ENCODE results near the gene RAB11FIP3. TPM values are rescaled to one million over a fixed set of nuclear protein-coding genes. Genes with fewer than 3 reads are reported as not detected.

RAB11FIP3 gene
- total RNA-seq, 4 donors from 2014 or later, result 55.5 to 136 (median 106) TPM

- Histone ChIP-seq H3K4me1 (no peaks in the 10 kb centered on the region), H3K27ac (no peak overlapping the region), H3K9me3 (no peaks in the 10 kb centered on the region), H3K27me3 (no peaks in the 10 kb centered on the region), H3K4me3 (no peak overlapping the region), H3K36me3 (no peaks in the 10 kb centered on the region)
- no peak for DNase-seq
- TF ChIP-seq CTCF (IDR thresholded peaks at IDR 0.05) (no peak), POLR2A (IDR thresholded peaks at IDR 0.05) (no peak)
These were observed 16.0 kb downstream of the RAB11FIP3 start for GRCh38 chr16:441447-441846.

GRCh38 chr16:442976-443375 is 17.5 kb downstream of the RAB11FIP3 start:
- H3K27ac ChIP-seq, result no peak overlapping the region
- H3K4me1 ChIP-seq, result no peaks in the 10 kb centered on the region
- no peaks in the 10 kb centered on the region for H3K27me3 ChIP-seq
- H3K4me3 ChIP-seq, result no peak overlapping the region
- TF ChIP-seq POLR2A (IDR thresholded peaks at IDR 0.05) (no peak), CTCF (IDR thresholded peaks at IDR 0.05) (no peak)
- no peak for DNase-seq
- no peaks in the 10 kb centered on the region for H3K9me3 ChIP-seq
- H3K36me3 ChIP-seq, result no peaks in the 10 kb centered on the region

- H3K27ac ChIP-seq, result no peak overlapping the region
- H3K27me3 ChIP-seq, result no peaks in the 10 kb centered on the region
- H3K4me1 ChIP-seq, result no peaks in the 10 kb centered on the region
- H3K9me3 ChIP-seq, result no peaks in the 10 kb centered on the region
- H3K4me3 ChIP-seq, result no peak overlapping the region
- TF ChIP-seq CTCF (IDR thresholded peaks at IDR 0.05) (no peak), POLR2A (IDR thresholded peaks at IDR 0.05) (no peak)
- H3K36me3 ChIP-seq, result no peaks in the 10 kb centered on the region
- no peak for DNase-seq
These were observed 18.6 kb downstream of the RAB11FIP3 start for GRCh38 chr16:444027-444426.

GRCh38 chr16:445566-445965 is 20.1 kb downstream of the RAB11FIP3 start:
- H3K9me3 ChIP-seq, result no peaks in the 10 kb centered on the region
- H3K4me3 ChIP-seq, result no peak overlapping the region
- H3K4me1 ChIP-seq, result peaks cover 0 to under 1% (median 0%) of the 10 kb centered on the region in 4 donors
- no peak for DNase-seq
- no peaks in the 10 kb centered on the region for H3K27me3 ChIP-seq
- no peak overlapping the region for H3K27ac ChIP-seq
- TF ChIP-seq POLR2A (IDR thresholded peaks at IDR 0.05) (no peak), CTCF (IDR thresholded peaks at IDR 0.05) (no peak)
- no peaks in the 10 kb centered on the region for H3K36me3 ChIP-seq

- H3K27ac ChIP-seq, result no peak overlapping the region
- H3K9me3 ChIP-seq, result no peaks in the 10 kb centered on the region
- H3K4me1 ChIP-seq, result peaks cover 0 to 5% (median 0%) of the 10 kb centered on the region in 4 donors
- H3K36me3 ChIP-seq, result no peaks in the 10 kb centered on the region
- no peak overlapping the region for H3K4me3 ChIP-seq
- no peak for DNase-seq
- H3K27me3 ChIP-seq, result no peaks in the 10 kb centered on the region
- TF ChIP-seq CTCF (IDR thresholded peaks at IDR 0.05) (no peak), POLR2A (IDR thresholded peaks at IDR 0.05) (no peak)
These were observed 24.9 kb downstream of the RAB11FIP3 start for GRCh38 chr16:450385-450784.
